H54 (cell line): ENCODE data around the gene RTBDN.
A peak's percentile ranks its signal among the peaks of the same experiment; 100 is the strongest.

Experiments used
- DNase-seq: peaks from one replicate; pipeline ENCODE4 v3.0.0; 2011; ENCODE audit warnings: low spot score, mixed read lengths; ENCODE audit not compliant: insufficient read length
- FAIRE-seq: peaks from 3 replicates; lab custom pipeline; 2011; peaks lifted over from hg19 to GRCh38; lab: Jason Lieb, UNC
- POLR2A ChIP-seq: IDR thresholded peaks from 2 replicates; pipeline ENCODE4 v1.6.1; 2011; ENCODE audit warnings: low read depth, mild to moderate bottlenecking, low read length

RTBDN gene

DNA sequence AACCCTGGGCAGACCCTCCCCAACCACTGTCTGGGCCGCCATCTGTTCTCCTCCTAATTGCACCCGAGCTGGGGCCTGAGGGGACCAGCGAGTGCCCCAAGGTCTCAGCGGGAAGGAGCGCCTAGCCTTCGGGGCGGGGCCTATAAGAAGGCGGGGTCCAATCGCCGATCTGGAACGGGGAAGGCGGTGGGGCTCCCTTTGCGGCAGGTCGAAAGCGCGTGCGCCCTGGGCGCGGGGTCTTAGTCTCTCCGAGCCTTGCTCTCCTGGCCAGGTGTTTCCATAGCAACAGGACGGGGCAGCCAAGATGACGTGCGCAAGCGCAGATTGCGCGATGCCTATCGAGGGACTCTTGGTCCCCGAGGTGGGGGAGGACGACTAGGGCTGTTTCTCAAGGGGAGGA lies 6.7 kb upstream of the RTBDN start:
- DNase-seq (no peak), FAIRE-seq (no peak)
- no peak for TF ChIP-seq POLR2A

GRCh38 chr19:12840091-12841079 lies 6.0 kb upstream of the RTBDN start:
- peak; percentile 66 for DNase-seq
- peak; percentile 41 for FAIRE-seq
- TF ChIP-seq POLR2A, result no peak

- FAIRE-seq (no peak), DNase-seq (no peak)
- TF ChIP-seq POLR2A, result no peak
Measured at GRCh38 chr19:12838886-12839756, 4.7 kb upstream of the RTBDN start.

DNA sequence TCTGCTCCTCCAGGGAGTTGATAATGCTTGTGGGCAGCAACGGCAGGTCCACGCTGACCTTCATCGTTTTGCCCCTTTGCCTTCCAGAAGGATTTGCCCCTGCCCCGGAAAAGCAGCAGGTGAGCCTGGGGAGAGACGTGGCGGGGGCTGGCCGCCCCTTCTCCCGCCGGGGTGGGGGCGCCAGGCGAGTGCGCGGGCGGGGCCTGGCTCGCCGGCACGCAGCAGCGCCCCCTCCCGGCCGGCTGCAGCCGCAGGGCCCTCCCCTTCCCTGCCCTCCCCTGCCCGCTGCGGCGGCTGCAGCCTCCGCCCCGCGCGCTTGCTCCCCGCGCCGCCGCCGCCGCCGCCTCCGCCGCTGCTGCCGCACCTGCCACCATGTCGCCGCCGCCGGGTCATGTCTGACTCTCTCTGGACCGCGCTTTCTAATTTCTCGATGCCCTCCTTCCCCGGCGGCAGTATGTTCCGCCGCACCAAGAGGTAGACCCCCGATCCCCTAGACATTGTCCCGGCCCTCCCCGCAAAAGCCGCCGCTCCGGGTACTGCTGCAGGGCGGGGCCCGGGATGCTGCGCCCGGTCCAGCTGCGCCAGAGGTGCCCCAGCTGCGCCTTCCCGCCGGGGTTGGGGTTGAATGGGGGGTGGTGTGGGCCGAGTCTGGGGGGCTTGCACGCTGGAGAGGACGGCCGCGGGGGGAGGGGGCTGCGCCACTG lies 4.0 kb upstream of the RTBDN start, which contains the start of gene MAST1:
MAST1 (plus strand) TSS at position 334 of the 704 bp plus-strand sequence; CDS start at position 392, 58 bp downstream.
- no peak for TF ChIP-seq POLR2A
- DNase-seq (peak; percentile 73), FAIRE-seq (no peak)

DNA sequence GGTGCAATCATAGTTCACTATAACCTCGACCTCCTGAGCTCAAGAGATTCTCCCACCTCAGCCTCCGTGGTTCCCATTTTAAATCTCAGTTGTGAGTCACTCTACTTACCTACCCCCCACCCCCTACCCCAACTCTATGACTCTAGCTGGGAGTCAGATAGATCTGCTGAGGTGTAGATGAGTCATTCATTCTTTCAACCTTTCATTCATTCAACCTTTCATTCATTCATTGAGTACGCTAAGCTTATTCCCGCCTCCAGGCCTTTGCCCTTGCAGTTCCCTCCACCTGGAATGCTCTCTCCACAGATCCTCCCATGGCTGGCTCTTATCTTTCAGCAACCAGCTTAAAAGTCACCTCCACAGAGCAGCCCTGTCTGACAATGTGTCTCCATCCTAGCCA lies 2.8 kb upstream of the RTBDN start:
- FAIRE-seq, result no peak
- TF ChIP-seq POLR2A, result no peak
- no peak for DNase-seq

DNA sequence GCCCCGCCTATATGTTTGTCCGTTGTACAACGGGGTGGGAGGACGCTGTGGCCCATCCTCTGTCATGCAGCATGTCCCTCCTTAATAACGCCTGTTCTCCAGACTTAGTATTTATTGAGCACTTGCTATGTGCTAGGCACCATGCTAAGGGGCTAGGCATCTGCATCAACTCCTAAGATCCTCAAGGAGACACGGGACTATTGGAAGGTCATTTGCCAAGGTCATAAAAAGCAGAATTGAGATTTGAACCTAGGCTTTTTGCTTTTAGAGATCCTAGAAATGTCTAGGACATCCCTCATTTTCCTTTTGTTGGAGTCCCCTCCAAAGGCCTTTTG lies 2.1 kb upstream of the RTBDN start:
- FAIRE-seq, result no peak
- TF ChIP-seq POLR2A, result no peak
- no peak for DNase-seq

- no peak for DNase-seq
- TF ChIP-seq POLR2A, result no peak
- FAIRE-seq, result no peak
Measured at GRCh38 chr19:12834976-12835757, 788 bp upstream of the RTBDN start.

DNA sequence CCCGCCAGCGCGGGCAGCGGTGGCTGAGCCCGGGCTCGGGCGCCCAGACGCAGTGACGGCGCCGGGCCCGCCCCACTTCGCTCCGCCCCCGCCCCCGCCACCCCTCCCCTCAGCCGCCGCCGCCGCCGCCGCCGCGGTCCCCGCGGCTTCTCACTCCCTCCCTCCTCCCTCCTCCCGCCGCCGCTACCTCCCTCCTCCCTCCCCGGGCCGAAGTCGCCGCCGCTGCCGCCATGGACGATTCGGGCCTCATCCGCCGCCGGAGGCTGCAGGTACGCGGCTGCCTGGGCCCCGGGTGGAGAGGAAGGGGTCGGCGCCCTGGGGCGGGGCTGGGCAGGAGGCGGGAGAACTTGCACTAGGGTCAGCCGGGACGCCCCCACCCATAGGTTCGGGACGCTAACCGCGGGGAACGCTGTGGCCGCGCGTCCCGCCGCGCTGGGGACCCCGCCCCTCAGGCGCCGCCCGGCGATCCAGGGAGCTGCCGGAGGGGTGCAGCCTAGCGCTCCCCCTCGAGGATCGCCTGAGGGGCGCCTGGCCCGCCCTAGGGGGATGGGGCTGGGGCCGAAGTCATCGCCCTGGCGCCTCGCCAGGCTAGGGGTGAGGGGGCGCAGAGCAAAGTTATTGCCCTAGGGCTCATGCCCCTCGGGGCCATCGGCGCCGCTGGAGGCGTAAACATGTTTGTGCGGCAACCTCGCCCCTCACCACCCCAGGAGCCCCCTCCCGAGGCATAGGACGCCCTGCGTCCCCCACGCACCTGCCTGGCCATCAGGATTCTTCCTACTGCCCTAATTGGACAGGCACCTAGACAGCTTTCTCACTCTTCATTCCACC lies 427 bp downstream of the RTBDN start:
- FAIRE-seq (no peak), DNase-seq (no peak)
- TF ChIP-seq POLR2A, result no peak

GRCh38 chr19:12833418-12833737 lies 1.0 kb downstream of the RTBDN start:
- DNase-seq (no peak), FAIRE-seq (no peak)
- TF ChIP-seq POLR2A, result no peak

GRCh38 chr19:12828494-12828893 lies 5.9 kb downstream of the RTBDN start:
- DNase-seq (no peak), FAIRE-seq (no peak)
- TF ChIP-seq POLR2A, result no peak

DNA sequence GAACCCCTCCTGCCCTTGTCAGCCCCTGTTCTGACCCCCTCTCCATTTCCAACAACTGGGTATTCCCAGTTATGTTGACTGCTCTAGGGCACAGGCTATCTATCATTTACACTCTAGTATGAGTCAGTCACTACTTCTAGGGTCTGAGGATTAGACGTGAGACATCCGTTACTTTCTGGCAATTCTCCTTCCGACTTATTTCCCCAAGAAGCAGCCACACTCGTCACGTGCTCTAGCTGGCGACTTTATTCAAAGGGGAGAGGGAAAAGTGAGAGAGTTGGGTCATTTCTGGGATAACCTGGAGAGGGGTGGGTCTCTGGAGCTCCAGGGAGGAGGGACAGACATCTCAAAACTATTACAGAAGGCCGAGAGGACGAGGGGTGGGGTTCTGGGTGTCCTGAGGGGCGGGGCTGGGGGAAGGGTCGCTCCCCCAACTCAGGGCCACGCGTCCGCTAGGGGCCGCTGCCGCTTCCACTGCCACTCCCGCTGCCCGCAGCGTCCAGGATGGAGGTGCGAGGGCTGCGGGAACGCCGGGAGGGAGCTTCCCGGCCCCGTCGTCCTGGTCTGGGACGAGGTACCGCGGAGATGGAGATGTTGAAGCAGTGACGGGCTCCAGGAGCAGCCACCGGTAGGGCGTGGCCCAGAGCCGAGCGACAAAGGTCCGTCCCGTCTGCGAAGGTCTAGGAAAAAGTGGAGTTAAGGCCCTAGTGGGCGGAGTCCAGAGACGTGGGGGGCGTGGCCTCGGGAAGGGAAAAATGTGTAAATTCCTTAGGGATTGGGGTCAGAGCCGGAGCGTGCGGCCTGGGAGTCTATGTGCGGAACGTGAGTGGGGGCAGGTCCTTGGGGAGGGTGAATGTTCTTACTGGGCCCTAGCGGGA lies 8.9 kb downstream of the RTBDN start:
- no peak for FAIRE-seq
- DNase-seq, result no peak
- TF ChIP-seq POLR2A, result no peak
